SW480 (cell line): ENCODE data around the gene VDAC2.
"Not testable (repeated sequence)": the region's sequence is repeated elsewhere in the genome, so short reads cannot be mapped to it uniquely, and the experiment has no call there.

Source experiments
- DNase-seq: peaks from one replicate; pipeline ENCODE4 v3.0.0-alpha.2; 2016; ENCODE audit warnings: low spot score

Gene VDAC2, protein sequence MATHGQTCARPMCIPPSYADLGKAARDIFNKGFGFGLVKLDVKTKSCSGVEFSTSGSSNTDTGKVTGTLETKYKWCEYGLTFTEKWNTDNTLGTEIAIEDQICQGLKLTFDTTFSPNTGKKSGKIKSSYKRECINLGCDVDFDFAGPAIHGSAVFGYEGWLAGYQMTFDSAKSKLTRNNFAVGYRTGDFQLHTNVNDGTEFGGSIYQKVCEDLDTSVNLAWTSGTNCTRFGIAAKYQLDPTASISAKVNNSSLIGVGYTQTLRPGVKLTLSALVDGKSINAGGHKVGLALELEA

DNA sequence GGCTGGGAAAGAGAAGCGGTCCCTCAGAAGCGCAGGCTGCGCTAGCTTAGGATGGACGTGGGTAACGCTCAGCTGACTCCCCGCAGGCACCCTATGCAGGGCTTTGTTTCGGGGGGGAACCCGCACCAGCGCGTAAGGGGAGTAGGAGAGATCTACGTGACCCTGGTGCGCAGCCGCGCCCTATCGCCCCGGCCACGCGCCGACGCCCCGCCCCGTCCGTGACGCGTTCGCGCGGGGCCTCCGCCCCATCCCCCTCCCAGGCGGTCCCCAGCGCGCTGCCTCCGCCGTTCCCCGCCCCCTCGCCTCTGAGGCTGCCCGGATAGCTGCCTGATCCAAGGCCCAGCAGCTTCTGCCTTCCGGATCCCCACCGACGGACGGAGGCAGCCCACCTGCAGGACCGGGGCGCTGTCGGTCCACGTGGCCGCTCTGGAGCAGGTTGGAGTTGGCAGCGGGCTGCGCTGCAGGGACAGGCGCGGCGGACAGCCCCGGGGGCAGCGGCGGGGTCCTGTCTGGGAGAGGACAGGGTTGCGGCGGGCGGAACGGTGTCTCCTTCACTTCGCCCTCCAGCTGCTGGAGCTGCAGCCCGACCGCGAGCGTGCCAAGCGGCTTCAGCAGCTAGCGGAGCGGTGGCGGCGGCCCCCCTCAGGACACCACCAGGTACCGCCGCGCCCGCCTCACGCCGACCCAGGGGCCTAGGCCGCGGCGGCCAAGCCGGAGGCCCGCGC is at the start of gene VDAC2:
VDAC2 (plus strand) TSS at position 515 of the 725 bp plus-strand sequence. CDS start 363 bp downstream, outside the sequence.
- peak; percentile 83 for DNase-seq

DNA sequence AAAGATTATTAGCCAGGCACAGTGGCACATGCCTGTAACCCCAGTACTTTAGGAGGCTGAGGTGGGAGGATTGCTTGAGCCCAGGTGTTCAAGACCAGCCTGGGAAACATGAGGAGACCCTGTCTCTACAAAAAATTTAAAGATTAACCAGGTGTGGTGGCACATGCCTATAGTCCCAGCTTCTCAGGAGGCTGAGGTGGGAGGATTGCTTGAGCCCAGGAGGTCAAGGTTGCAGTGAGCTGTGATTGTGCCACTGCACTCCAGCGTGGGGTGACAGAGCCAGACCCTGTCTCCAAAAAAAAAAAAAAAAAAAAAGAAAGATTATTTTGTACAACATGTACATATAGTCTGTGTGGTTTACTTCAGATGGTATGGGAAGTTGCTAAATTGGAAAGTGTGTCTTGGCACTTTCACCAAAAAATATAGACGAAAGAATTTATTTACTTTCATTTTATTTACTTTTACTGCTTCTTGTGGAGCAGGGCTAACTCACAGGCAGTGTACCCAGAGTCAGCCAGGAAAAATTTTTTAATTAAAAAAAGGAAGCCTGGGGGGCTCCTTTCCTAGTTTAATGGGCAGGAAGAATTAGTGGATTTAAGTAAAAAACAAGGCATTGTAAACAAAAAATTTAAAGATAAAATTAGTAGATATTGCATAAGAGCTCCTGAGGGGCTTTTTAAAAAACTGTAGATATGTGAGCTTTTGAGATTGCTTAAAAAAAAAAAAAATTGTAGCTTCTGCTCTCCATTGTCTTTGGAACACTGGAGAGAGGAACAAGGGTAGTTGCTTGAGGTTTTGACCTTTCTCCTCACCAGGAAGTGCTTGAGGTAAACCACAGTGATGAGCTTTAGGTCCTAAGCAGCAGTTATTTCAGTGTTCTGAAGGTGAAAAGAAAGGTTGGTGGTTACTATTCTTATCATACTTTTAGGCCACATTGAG is 44.6 kb upstream of the VDAC2 start:
- peak; percentile 2 for DNase-seq

- DNase-seq = no peak
These were observed 44.0 kb upstream of the VDAC2 start for GRCh38 chr10:75166623-75166972.

- no peak for DNase-seq
These were observed 42.3 kb upstream of the VDAC2 start for GRCh38 chr10:75168275-75168674.

- DNase-seq = no peak
These were observed 40.4 kb upstream of the VDAC2 start for GRCh38 chr10:75170215-75170614.

DNA sequence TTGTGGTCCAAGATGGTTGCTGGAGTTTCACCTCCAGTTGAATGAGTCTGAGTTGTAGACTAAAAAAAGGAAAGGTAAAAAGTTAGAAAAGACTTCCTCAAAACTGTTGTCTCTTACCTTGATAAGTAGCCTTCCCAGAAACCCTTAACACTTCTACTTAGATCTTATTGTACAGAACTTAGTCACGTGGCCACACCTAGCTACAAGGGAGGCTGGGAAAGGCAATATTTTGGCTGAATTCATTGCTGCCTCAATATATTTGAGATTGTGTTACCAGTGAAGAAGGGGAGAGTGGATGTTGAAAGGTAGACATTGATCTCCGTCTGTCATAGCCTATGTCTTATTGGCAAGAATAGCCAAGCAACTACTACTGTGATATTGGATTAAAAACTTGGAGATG is 35.5 kb upstream of the VDAC2 start:
- DNase-seq = no peak

DNA sequence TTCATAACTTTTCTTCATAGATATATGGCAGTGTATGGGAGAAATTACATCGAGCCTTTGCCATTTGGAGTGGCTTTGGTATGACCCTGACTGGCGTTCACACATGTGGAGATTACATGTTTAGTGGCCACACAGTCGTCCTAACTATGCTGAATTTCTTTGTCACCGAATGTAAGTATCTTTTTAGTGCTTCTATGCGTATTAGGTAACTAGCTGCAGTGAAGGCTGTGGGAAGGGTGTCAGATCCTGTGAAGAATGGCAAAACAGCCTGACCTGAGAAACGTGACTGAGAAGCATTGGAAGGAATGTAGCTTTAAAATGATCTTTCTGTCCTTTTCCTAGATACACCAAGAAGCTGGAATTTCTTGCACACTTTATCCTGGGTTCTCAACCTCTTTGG is 34.5 kb upstream of the VDAC2 start:
- no peak for DNase-seq

GRCh38 chr10:75176736-75177135 is 33.9 kb upstream of the VDAC2 start:
- DNase-seq = no peak

DNA sequence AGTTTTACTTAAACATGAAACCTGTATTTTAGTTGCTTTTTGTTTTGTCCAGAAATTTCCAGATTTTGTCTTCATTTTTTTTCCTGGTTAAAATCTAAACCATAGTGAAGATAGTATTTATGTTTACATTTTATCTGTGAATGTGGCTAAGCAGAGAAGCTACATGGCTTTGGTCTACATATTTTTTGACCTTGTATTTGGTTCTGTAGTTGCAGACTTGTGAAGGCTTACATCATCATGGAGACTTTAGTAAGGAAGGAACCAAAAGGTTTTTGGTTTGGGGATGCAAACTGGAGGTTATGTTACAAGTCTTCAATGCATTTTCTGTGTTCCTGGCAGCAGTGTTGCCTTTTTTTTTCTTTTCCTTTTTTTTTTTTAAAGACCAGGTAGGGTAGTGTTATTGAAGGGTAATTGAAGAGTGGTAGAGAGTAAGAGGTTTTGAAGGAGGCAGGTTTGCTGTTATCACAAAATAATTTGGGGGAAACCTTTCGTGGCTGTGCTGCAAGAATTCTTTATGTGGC is 30.9 kb upstream of the VDAC2 start:
- no peak for DNase-seq

DNA sequence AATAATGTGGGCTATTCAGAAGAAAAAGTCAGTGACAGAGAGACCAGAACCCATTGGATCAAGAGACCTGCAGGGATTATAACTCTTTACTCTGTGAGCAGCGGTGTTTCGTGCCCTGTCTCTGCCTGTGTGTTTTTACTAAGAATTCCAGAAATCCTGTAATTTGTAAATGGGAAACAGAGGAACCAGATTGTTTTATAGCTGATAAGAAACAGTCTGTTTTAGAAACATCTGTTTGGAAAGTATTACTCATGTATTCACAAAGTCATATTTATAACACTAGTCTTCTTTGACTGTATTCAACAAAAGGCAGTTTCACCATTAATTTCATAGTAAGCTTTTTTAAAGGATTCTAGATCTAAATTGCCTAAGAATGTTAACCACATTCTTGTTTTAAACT is 30.0 kb upstream of the VDAC2 start:
- no peak for DNase-seq

DNA sequence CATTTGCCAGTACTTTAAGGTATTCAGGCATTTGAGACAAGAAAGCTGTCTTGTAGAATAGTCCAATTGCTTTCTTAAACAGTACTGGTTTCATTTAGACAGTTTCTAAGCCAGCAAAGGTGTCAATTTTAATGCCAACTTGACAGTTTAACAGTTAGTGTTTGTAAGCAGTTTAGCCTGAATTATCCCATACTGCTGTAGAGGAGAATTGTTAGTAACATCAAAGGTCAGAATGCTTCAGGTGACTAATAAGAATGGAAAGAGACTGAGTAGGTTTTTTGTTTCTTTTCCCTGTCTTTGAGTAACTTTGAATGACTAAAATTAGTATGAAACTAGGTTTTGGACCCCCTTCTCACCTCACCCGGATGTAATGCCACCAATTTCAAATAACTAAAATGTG is 29.5 kb upstream of the VDAC2 start:
- no peak for DNase-seq

DNA sequence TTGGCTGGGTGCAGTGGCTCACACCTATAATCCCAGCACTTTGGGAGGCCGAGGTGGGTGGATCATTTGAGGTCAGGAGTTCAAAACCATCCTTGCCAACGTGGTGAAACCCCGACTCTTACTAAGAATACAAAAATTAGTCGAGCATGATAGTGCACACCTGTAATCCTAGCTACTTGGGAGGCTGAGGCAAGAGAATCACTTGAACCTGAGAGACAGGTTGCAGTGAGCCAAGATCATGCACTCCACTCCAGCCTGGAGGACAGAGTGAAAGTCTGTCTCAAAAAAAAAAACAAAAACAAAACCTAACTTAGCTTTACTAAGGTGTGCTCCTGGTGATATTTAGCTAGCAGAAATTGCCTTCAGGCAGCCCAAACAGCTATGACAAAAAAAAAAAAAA is 24.3 kb upstream of the VDAC2 start:
- DNase-seq = no peak

DNA sequence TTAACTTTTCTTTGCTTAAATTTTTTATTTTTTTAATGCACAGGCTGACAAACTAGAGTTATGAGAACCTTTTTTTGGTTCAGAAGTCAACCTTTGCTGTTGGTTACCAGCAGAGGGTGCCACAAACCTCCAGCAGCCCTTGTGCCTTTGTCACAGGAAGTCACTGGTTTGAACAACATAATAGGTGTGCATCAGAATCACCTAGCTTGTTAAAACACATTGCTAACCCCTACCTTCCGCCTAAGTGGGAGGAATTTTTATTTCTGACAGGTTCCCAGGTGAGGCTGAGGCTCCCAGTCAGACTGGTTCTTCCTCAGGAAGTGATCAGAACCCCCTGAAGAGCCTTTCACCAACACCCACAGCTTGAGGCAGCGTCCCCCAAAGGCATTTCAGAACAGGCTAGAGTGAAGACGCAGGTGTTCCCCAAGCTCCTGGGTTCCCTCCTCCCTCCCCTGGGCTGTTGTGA is 22.6 kb upstream of the VDAC2 start:
- DNase-seq = peak; percentile 57

GRCh38 chr10:75188522-75188921 is 22.1 kb upstream of the VDAC2 start:
- DNase-seq = not testable (repeated sequence)

DNA sequence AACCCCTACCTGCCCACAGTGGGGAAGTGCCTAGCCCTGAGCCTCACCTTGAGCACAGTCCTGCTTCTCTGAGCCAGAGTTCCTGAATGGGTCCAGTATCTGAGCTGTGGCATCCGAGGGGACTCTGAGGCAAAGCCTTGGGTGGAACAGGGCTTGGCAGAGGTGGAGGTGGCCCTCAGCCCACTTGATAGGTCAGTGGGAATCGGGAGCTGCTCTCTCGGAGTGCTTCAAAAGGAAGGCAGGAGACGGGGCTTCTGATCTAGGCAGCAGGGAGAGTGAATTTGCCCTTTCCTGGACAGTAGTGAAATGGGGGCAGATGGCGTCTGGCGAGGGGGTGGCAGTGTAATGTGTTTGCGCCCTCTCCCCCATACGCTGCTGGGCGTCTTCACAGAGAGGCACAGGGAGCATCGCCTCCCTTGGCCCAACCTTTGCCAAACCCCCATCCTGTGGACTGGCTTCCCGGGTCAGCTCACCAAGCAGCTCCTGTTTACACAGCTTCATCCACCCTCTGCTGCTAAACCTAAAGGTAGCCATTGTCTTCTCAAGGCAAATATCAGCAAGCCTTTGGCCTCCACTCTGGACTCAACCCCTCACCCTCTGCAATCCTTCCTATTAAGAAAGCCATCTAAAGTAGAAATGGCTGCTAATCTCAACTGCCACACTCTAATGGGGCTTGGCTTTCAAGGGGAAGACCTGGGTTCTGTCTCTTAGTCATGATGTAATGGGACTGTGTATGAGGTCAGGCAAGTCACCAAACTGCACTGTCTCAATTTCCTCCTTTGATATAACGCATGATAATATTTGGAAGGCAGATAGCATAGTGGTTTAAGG is 21.1 kb upstream of the VDAC2 start:
- DNase-seq = no peak

GRCh38 chr10:75191821-75192568 is 18.6 kb upstream of the VDAC2 start:
- DNase-seq = no peak

DNA sequence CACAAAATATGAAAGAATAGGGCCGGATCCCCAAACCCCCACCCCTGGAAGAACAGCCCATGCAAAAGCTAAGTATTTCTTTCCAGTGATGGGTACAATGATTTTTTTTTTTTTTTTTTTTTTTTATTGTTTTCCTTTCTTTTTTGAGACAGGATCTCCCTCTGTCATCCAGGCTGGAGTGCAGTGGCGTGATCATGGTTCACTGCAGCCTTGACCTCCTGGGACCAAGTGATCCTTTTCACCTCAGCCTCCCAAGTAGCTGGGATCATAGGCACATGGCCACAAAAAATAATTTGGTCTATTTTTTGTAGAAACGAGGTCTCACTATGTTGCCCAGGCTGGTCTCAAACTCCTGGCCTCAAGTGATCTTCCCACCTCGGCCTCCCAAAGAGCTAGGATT is 16.0 kb upstream of the VDAC2 start:
- DNase-seq = not testable (repeated sequence)

DNA sequence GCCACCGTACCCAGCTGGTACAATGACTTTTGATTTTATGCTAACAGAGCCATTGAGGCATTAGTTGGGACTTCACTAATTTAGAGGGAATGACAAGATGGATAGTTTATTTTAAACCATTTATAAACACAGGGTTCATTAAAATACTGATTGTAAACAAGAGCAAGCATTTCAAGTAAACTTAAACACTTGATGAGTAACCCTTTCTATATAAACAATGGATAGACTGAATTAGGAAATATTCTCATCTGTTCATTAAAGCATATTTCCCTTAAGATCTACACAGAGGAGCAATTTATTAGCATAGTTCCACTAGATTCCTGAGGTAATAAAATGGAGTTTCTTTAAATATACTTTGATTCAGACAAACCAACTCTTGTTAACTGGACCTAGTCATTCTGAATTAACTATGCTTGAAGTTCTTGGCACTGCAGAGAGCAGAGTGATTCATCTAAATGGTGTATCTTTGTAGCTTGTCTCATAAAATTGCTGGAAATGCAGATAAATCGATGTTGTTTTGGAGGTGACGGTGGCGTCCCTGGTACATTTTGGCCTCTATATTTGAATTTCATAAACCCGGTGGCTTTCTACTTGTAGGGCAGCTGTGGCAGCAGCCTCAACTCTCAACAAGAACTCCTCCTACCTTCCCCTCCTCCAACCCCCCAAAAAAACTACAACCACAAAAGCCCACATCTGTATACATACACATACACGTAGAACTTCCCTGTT is 15.4 kb upstream of the VDAC2 start:
- DNase-seq = no peak

- DNase-seq = no peak
These were observed 13.5 kb upstream of the VDAC2 start for GRCh38 chr10:75197066-75197465.

- no peak for DNase-seq
These were observed 12.7 kb upstream of the VDAC2 start for GRCh38 chr10:75197906-75198305.
